DLD1 (cell line): ENCODE results near the gene PATL2.
"Not testable (repeated sequence)": the region's sequence is repeated elsewhere in the genome, so short reads cannot be mapped to it uniquely, and the experiment has no call there.

Source experiments
- in situ Hi-C: cut with HindIII; loops from 2 replicates; pipeline ENCODE4 v1.10.0; 2017; ENCODE audit warnings: low sequenced_read_pairs

The PATL2 gene

DNA sequence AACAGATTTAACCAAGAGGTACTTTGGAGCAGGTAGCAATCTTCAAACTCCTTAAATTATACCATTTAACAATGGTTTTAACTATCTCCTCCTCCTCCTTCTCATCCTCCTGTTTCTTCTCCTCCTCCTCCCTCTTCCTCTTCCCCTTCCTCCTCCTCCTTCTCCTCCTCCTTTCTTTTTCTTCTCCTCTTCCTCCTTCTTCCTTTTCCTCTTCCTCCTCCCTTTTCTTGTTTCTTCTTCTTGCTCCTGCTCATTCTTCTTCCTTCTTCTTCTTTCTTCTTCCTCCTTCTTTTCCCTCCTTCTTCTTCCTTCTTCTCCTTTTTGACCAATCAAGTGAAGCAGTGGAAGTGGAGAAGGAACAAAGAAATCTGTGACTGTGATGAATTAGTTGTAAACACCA is 14.1 kb downstream of the PATL2 start:
- in situ Hi-C loops = no loop called here

- in situ Hi-C loops = no loop called here
Observed at GRCh38 chr15:44695294-44695693, 15.8 kb downstream of the PATL2 start.

DNA sequence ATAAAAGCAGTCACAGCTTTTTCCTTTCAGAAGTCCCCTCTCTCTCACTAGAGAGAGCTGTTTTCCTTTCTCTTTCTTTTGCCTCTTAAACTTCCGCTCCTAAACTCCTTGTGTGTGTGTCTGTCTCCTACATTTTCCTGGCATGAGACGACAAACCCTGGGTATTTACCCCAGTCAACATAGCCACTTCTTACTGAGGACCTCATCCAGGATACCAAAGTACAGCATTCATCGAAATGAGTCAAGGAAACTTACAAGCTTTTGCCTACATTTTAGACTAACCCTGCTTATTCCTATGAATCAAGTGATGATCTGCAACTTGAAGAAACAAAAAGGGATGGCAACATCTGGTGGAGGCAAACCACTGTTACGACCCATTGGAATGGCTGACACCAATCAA is 16.7 kb downstream of the PATL2 start:
- in situ Hi-C loops = no loop called here

DNA sequence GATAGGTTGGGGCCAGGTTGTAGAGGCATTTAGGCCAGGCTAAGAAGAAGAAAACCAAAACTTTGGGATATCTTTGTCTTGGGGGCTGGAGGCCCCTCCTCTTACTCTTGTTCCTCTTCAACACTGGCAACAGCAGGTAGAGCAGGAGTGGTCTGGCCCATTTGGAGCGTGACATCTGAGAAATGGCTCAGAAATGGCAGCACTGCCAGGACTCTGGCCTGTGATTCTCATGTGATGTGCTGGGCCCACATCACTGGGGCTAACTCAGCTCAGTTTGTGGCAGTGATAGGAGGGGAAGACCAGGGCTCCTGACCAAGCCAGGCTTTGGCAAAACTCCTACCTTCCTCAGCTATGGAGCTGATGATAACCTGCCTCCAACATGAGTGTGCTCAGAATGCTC is 18.5 kb downstream of the PATL2 start:
- in situ Hi-C loops = no loop called here

GRCh38 chr15:44690245-44690644 is 20.9 kb downstream of the PATL2 start:
- in situ Hi-C loops = not testable (repeated sequence)

- in situ Hi-C loops = not testable (repeated sequence)
Observed at GRCh38 chr15:44689318-44689717, 21.8 kb downstream of the PATL2 start.

- in situ Hi-C loops = not testable (repeated sequence)
Observed at GRCh38 chr15:44682809-44683682, 28.1 kb downstream of the PATL2 start.

- in situ Hi-C loops = no loop called here
Observed at GRCh38 chr15:44682211-44682610, 28.9 kb downstream of the PATL2 start.

GRCh38 chr15:44676676-44677075 is 34.4 kb downstream of the PATL2 start:
- in situ Hi-C loops = no loop called here

GRCh38 chr15:44675911-44676310 is 35.2 kb downstream of the PATL2 start:
- in situ Hi-C loops = no loop called here

DNA sequence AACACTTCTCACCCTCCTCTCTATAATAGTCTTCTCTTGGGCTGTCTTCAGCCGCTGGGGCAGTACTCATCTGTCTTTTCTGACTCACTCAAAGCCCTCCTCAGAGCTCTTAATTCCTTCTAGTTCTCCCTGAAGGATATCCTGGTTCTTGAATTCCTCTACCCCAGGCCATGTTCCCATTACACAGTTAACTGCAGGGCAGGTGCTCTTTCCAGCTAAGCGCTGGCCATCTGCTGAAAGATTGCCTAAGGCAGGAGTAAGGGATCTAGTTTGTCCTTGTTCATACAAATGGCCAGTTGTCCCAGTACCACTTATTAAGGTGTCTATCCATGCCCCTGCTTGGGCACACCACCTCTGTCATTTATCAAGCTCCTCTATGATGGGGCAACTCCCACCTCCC is 37.5 kb downstream of the PATL2 start:
- in situ Hi-C loops = no loop called here

DNA sequence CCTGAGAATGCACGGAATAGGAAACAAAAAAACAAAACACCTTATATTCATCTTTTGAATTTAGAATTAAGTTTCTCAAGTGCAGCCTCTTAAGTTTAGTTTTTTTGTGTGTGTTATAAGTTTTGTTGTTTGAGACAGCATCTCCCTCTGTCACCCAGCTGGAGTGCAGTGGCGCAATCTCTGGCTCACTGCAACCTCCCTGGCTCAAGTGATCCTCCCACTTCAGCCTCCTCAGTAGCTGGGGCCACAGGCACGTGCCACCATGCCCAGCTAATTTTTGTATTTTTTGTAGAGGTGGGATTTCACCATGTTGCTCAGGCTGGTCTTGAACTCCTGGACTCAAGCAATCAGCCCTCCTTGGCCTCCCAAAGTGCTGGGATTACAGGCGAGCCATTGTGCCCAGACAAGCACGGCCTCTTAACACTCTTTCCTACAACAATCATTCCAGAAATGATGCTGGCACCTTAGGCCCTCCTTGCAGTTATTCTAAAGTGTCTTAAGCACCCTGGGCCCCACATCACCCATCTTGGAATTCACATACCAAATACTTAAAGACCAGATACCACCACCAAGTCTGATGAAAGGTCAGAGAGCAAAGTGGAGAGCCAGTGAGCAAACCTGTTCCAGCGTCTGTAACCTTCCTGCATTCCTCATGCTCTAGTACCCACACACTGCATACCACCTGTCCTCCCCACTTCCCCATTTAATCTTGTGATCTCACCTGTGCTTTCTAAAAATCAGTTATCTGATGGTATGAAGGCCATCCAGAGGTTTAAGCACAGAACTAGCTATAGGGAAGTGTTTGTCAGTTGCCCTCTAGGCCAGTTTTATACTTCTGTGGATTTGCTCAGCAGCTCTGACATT is 40.8 kb downstream of the PATL2 start:
- in situ Hi-C loops = no loop called here

DNA sequence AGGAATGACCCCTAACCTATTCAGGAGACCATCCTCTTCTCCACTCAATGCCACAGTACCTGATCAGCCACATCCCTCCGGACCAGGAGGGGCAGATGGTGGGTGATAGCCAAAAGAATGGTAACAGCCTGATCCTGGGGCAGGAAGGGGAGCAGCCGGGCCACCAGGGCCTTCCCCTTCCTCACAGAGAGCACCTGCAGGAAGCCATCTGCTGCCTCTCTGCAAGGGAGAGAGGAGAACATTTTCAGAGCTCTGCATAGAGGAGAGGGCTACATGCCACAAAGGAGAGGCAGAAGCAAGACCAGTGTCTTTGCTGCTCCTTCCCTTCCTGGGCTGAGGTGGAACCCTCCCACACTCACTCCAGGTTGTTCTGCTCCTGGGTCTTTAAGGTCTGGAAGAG is 42.2 kb downstream of the PATL2 start:
- in situ Hi-C loops = loop anchor here (10.0 kb wide), 1 partner anchor 56 kb away; no protein-coding TSS in a partner anchor

GRCh38 chr15:44667039-44667360 is 44.1 kb downstream of the PATL2 start:
- in situ Hi-C loops = loop anchor here (10.0 kb wide), 1 partner anchor 58 kb away; no protein-coding TSS in a partner anchor

DNA sequence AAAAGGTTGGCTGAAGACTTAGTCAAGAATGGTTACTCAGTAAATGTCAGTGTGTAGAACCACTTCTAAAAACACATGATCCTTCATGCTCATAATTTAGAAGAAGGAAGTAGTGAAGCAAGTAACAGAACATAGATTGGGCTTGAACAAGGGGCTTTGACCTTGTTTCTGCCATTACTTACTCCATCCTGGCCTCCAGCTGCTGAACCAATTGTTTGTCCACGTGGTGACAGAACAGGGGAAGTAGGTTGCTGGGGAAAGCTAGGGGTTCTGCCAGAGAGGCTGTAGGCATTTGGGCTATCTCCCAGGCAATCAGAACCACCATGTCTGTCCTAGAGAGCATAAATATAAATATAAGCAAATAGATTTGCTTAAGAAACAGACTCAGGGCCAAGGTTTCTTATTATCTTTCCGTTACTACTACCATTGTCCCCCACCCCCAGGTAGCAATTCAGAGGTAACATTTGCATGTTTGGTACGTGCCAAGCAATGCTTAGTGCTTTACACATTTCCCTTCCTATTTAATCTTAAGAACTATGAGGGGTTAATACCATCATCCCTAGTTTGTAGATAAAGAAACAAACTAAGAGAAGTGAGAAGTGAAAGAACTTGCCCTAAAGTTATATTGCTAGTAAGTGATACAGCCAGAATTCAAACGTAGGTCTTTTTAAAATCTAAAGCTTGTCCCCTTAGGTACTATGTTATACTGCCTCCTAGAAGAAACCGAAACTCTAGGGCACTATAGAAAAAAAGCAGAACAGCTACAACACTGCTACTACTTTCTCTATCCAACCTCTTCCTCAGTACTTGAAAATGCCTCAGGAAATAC is 44.7 kb downstream of the PATL2 start:
- in situ Hi-C loops = loop anchor here (10.0 kb wide), 1 partner anchor 58 kb away; no protein-coding TSS in a partner anchor

DNA sequence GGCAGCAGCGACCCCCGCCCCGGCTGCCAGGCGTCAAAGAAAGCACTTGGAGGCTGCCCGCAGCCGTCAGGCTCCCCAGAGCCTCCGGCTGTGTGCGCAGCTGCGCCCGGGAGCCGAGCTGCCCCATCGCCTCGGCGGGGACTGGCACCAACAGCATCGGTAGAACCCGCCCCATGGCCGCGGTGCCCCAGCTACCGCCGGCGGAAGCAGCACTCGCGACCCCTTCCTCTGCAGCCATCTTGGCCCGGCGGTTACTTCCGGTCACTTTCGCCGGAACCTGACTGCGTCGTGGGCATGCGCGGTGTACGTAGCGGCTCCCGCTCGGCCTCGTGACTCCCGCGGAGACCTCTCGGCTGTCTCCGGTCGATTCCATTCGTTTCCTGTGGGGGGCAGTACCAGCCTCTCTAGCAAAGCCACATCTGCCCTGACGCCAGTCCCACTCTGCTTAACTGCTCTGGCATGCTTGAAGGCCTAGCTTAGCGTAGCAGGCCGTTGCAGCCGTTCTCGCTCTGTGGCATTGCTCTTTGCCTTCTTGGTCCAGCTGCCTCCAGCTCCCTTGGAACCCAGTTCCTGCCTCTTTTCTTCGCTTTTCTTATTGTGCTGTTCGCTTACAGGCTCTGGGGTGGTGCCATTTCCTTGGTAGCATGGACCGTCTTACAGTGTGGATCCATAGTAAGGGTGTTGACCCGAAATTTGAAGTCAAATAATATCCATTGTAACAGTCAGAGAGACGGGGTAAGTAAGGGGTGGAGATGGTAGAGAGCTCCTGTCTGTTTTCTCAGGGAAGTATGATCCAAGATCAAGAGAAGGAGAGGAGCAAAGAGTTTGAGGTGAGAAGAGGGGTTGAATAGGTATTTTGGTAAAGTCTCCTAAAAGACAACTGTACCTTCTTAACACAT is 47.5 kb downstream of the PATL2 start, which contains the start of gene SPG11:
SPG11 (minus strand) TSS at position 253 of the 899 bp plus-strand sequence; CDS start at position 238, 15 bp downstream.
- in situ Hi-C loops = loop anchor here (10.0 kb wide), 1 partner anchor 61 kb away; no protein-coding TSS in a partner anchor

- in situ Hi-C loops = loop anchor here (10.0 kb wide), 1 partner anchor 62 kb away; no protein-coding TSS in a partner anchor
Observed at GRCh38 chr15:44662478-44663409, 48.4 kb downstream of the PATL2 start.

- in situ Hi-C loops = loop anchor here (10.0 kb wide), 1 partner anchor 63 kb away; no protein-coding TSS in a partner anchor
Observed at GRCh38 chr15:44661576-44661975, 49.5 kb downstream of the PATL2 start.
